Mucosa of gallbladder (tissue), 1 donor: ENCODE results near the gene EPHA1. TPM values are rescaled to one million over a fixed set of nuclear protein-coding genes. Genes with fewer than 3 reads are reported as not detected.
"Not testable (repeated sequence)": the region's sequence is repeated elsewhere in the genome, so short reads cannot be mapped to it uniquely, and the experiment has no call there.

ENCODE experiments used
- DNase-seq: peaks from one replicate; pipeline ENCODE4 v3.0.0-alpha.2; 2020; ENCODE audit warnings: low spot score
- total RNA-seq: library from RNA; stranded (reverse); gene quantifications from one replicate; pipeline ENCODE4 v1.2.1, GENCODE V29; 2021
- donor health status: DM: no; HTN: no; CAD: no.

Gene EPHA1
- total RNA-seq, 1 donor from 2014 or later = 38.0 TPM

- DNase-seq = no peak
Measured at GRCh38 chr7:143431109-143431508, 22.5 kb upstream of the EPHA1 start.

- no peak for DNase-seq
Measured at GRCh38 chr7:143429770-143430698, 21.4 kb upstream of the EPHA1 start.

GRCh38 chr7:143426479-143427142 is 18.0 kb upstream of the EPHA1 start:
- DNase-seq = no peak

GRCh38 chr7:143424476-143424875 is 15.8 kb upstream of the EPHA1 start:
- DNase-seq = not testable (repeated sequence)

GRCh38 chr7:143422033-143422432 is 13.4 kb upstream of the EPHA1 start:
- DNase-seq = no peak

- not testable (repeated sequence) for DNase-seq
Measured at GRCh38 chr7:143420624-143421023, 12.0 kb upstream of the EPHA1 start.

GRCh38 chr7:143419880-143420279 is 11.2 kb upstream of the EPHA1 start:
- peak; percentile 71 for DNase-seq

- DNase-seq = no peak
Measured at GRCh38 chr7:143418681-143419458, 10.2 kb upstream of the EPHA1 start.

GRCh38 chr7:143417734-143418383 is 9.2 kb upstream of the EPHA1 start:
- DNase-seq = no peak

GRCh38 chr7:143416565-143417149 is 8.0 kb upstream of the EPHA1 start:
- DNase-seq = no peak

- DNase-seq = no peak
Measured at GRCh38 chr7:143415742-143416397, 7.2 kb upstream of the EPHA1 start.

GRCh38 chr7:143415209-143415608 is 6.6 kb upstream of the EPHA1 start:
- not testable (repeated sequence) for DNase-seq

- DNase-seq = no peak
Measured at GRCh38 chr7:143413123-143413522, 4.5 kb upstream of the EPHA1 start.

- DNase-seq = no peak
Measured at GRCh38 chr7:143411976-143412708, 3.5 kb upstream of the EPHA1 start.

GRCh38 chr7:143410521-143411004 is 1.9 kb upstream of the EPHA1 start:
- DNase-seq = no peak

- no peak for DNase-seq
Measured at GRCh38 chr7:143408252-143408685, 387 bp downstream of the EPHA1 start.

GRCh38 chr7:143407287-143408251 is 1.1 kb downstream of the EPHA1 start:
- no peak for DNase-seq

- no peak for DNase-seq
Measured at GRCh38 chr7:143406002-143406357, 2.7 kb downstream of the EPHA1 start.
